Effector CD4-positive, alpha-beta T cell (primary cell): ENCODE results near the gene OSBP2.
"Not testable (repeated sequence)": the region's sequence is repeated elsewhere in the genome, so short reads cannot be mapped to it uniquely, and the experiment has no call there.

ENCODE experiments used
- DNase-seq: peaks from one replicate; pipeline ENCODE4 v3.0.0-alpha.2; 2020

OSBP2 gene

DNA sequence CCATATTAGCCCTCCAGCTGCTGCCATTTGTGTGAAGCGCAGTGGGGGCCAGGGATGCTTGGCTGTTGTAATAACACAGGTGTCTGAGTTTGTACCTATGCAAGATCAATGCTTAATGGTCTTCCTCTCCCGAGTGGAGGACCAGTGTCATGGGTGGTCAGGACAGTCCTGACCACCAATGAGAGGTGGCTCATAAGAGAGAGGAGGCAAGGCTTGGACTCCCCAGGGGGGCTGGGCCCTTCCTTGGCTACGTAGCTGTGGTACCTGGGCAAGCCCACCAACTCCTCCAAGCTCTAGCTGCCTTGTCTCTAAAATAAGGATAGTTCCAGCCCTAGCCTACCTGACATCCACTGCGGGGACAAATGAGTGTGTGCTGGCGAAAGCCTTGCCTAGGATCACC is 79.2 kb downstream of the OSBP2 start:
- DNase-seq = no peak

DNA sequence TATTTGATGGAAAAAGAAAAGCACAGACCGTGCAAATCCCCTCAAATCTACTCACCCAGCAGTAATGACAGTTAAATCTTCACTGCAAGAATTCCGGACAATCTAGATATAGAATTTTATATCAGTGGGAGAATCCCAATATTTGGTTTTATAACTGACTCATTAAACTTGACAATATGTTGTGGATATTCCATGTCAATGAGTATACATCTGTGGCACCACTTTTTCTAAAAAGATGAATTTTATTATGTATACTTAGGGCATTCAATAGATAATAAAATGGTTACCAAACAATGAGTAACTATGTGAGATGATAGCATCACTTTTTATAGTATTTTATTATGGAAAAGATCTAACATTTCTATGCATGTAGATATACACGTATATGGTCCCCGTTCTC is 79.9 kb downstream of the OSBP2 start:
- DNase-seq = no peak

DNA sequence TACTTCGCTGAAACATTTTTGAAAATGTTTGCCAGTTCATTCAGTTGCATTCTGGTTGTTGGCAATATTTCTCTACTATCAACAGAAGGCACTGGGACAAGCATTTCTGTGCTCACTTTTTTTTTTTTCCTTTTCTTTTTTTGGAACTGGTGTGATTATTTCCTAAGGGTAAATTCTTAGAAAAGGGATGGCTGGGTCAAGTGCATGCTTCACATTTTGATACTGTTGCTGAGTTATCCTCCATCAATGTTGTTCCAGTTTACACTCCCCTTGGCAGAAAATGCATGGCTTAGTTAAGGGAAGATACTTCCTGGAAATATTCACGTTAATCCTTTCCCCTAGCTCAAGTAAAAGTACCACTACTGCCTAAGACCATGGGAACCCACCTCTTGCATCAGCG is 81.8 kb downstream of the OSBP2 start:
- no peak for DNase-seq

DNA sequence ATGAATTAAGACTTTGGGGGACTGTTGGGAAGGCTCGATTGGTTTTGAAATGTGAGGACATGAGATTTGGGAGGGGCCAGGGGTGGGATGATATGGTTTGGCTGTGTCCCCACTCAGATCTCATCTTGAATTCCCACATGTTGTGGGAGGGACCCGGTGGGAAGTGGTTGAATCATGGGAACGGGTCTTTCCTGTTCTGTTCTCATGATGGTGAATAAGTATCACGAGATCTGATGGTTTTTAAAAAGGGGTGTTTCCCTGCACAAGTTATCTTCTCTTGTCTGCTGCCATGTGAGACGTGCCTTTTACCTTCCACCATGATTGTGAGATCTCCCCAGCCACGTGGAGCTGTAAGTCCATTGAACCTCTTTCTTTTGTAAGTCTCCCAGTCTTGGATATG is 82.5 kb downstream of the OSBP2 start:
- not testable (repeated sequence) for DNase-seq

DNA sequence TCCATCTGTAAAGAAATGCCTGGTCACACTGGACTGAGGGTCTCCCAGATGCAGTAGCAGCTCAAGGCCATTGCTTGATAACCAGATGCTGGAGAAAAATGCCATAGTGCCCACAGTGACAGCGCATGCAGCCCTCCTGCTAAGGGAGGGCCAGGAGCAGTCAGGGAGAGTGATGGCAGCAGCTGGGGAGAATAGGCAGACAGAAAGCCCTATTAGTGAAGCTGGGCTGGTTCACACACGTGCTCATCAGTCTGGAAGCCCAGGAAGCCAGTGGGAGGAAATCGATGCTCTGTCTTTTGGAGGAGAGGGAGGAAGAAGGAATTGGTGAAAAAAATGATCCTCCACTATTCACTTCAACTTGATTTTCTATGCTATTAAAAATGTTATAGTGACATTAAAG is 82.9 kb downstream of the OSBP2 start:
- DNase-seq = no peak

DNA sequence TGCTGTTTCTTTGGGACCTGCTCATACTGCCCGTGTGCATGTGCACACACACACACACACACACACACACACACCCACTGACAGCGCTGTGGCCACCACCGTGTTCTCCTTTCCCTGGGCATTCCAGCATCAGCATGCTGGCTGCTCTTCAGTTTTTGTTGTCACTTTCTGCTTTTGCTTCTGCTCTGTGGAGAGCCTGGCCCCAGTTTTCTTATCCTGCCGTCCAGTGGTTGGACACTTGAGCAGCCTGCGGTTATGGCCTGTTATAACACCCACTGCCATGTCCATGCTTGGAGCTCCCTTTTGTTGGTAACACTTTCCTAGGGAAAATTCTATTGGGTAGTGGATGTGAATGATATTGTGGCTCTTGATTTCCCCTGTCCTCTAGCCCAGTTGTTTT is 83.6 kb downstream of the OSBP2 start:
- DNase-seq = no peak

DNA sequence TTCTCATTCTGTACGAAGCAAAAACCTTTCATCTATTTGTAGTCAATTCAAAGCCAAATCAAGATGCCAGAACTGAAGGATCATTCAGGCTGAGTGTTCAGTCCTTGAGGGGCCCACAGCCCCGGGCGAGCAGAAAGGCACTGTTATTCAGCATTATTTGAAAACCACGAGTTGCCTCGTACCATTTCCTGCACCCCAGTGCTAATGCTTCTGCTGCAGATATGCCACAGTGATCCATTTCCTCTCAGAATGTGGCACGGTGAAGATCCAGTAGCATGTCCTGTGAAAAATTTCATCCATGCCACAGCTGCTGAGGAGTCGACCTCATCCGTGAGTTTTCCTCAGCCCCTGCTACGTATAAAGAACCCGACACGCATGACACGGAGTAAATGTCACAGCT is 85.4 kb downstream of the OSBP2 start:
- no peak for DNase-seq

DNA sequence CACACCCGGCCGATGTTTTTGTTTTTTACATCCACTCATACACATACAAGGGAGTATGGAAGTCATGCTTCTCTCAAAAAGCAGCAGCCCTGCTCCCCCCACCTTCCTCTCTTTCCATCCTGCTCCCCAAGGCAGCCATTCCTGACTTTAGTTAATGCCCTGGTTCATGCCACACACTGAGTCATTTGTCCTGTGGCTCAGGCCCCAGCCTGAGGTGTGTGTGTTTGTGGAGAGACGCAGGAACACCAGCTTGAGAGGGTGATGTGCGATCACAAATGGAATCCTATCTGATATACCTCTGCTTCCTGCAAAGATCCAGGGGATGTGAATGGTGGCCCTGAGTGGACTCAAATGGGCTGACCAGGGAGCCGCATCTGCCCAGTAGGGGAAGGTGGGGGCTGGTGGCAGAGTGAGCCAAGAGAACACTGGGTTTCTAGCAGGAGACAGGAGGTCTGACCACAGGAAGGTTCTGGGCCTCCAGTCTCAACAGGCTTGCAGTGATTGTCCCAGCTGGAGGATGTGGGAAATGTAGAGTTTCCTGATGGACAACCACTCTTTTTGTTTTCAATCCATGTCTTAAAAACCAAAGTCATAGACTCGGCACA is 86.7 kb downstream of the OSBP2 start:
- DNase-seq = no peak

DNA sequence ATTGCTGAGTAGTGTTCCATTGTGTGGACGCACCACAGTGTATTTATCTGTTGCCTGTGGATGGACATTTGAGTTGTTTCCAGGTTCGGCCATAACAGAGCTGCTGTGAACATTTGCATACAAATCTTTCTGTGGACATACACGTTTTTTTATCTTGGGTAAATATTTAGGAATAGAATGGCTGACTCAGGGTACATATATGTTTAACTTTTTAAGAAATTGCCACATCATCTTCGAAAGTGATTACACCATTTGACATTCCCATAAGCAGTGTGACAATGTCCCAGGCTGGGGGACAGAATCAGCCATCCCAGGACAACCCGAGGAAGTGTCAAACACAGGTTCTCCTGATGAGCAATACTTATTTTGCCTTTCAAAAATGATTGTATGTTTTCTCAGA is 87.9 kb downstream of the OSBP2 start:
- no peak for DNase-seq

DNA sequence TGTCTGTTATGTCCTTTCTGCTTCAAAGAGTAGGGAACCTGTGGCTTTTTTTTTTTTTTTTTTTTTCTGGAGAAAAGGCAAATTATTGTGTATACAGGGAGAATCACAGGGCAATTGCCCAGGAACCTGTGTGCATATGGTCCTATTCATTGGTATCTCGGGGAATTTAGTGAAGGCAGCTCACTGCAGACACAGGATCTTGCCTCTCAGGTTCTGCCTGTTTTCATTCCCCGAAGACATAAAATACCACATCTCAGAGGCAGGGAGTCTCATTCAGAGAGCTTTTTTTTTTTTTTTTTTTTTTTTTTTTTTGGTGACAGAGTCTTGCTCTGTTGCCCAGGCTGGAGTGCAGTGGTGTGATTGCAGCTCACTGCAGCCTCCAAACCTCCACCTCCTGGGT is 88.3 kb downstream of the OSBP2 start:
- no peak for DNase-seq

DNA sequence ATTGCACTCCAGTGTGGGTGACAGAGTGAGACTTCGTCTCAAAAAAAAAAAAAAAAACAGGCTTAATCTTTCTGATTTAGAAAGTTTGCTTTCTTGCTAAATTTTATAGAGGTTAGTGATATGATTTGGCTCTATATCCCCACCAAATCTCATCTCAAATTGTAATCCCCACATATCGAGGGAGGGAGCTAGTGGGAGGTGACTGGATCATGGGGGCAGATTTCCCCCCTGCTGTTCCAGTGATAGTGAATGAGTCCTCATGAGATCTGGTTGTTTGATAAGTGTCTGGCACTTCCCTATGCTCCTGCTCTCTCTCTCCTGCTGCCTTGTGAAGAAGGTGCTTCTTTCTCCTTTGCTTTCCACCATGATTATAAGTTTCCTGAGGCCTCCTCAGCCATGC is 90.9 kb downstream of the OSBP2 start:
- DNase-seq = no peak

DNA sequence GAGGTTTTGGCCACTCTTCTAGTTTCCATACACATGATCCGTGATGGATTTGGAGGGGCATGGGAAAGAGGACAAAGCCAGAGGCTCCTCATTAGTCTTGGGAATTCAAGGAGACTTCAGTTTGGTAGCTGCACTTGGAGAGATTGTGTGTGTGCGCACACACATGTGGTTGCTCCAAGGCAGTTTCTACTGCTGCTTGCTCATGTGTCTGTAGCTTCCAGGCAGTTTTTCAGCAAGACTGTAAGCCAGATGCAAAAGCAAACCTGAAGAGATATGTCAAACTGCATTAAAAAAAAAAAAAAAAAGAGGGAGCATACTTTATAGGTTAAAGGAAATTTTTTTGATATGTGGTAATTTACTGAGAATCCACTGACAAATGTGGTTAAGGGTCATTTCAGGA is 95.7 kb downstream of the OSBP2 start:
- no peak for DNase-seq

DNA sequence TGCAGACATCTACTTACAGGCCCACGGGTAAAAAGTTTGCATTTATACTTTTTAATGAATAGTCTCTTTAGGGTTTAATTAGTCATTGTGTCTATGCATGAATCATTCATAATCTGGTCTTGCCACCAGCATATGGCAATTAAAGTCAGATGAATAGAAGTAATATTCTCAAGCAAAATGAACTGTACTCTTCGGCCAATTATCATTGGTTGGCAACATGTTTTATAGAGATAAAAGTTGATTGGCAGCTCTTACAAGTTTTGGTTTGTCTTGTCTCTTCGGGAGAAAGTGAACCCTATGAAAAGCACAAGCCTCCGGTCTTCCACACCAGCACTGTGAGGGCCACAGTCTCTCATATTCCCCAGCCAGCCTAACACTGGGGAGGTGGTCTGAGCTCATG is 97.8 kb downstream of the OSBP2 start:
- no peak for DNase-seq

DNA sequence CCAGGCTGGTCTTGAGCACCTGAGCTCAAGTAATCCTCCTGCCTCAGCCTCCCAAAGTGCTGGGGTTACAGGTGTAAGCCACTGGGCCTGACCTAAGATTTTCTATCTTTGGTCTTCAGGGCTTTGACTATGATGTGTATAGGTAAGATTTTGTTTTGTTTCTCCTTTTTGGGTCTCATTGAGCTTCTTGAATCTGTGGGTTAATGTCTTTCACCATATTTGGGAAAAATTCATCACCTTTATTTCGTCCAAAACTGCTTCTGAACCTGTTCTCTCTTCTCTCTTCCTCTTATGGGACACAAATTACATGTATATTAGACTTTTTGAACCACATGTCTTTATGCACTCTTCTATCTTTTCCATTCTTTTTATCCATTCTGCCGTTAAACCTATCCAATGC is 100.4 kb downstream of the OSBP2 start:
- DNase-seq = no peak

DNA sequence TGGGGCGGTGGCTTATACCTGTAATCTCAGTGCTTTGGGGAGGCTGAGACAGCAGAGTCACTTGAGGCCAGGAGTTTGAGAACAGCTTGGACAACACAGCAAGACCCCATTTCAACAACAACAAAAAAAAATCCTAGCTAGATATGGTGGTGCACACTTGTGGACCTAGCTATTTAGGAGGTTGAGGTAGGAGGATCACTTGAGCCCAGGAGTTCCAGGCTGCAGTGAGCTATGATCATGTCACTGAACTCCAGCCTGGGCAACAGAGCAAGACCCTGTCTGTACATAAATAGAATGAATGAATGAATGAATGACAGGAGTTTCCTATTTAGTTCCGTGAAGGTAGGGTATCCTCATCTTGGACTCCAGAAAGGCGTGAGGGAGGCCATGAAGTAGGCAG is 107.0 kb downstream of the OSBP2 start:
- DNase-seq = no peak

DNA sequence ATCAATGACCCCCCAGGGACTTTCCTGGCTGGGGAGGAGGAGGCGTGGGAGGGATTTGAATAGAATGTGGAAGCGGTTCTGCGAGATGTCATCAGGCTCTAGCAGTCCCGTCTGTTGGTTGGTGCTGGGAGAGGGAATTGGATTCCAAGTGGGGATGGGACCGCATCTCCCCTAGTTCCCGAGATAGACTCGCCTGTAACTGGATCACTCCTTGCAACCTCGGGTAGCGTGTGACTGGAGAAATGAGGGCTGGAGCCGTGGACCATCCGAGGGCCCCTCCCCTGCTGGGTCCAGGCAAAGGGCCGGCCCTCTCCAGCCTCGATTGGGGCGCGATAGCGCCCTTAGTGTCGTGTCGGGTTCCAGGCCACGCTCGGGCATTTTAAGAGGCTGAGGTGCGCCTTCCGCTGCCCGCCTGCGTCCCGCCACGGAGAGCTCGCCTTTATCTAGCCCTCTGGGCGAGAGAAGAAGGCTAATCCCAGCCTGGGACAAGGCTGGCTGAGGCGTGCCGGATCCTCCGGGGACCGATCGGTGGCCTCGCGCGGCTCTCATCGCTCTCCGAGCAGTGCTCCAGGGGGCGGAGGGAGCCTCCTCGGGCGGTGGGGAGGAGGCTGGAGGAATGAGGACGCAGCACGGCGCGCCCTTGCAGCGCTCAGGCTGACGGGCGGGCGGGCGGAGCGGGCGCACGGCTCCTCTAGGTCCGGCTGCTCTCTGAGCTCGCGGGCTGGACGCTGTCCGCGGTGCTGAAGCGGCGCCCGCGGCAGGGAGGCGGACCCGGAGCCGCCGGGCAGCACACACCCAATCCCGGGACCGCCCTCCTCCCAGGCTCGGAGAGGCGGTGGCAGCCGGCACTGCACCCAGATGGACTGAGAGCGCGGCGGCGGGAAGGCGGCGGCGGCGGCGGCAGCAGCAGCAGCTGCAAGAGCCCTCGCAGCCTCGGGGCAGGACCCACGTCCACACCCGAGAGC is 107.8 kb downstream of the OSBP2 start:
- peak; percentile 21 for DNase-seq

DNA sequence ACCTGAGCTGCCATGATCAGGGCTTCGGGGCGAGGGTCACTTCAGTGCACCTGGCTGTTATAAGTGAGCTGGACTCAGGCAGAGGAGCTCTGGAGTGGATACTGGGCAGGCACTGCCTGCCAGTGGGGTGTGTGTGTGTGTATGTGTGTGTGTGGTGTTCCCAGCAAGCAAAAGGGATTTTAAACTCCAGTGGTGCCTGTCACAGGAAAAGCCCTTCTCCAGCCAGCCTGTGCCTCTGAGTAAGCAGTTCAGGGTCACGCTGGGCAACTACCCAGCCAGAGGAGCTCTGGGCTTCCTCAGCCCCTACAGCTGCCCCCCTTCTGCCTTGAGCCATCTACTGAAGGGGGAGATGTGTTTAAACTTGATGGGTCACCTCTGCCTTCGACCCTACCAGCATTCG is 109.0 kb downstream of the OSBP2 start:
- no peak for DNase-seq

DNA sequence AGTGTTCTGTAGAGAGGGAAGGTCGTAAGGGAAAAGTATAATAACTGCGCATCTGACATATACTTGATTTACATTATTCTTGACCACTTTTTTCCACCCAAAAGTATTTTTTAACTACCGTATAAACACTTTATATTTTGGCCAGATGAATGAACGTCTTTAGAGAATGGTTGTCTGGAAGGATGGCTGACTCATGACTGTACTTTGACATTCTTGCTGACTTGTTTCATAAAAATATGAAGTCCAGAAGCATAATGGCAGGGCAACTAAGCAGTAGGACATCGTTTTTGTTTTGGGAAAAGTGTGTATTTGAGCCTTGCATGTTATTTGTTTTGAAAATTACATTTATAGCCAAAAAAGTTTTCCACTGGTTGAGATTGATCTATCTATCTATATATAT is 110.0 kb downstream of the OSBP2 start:
- DNase-seq = no peak

DNA sequence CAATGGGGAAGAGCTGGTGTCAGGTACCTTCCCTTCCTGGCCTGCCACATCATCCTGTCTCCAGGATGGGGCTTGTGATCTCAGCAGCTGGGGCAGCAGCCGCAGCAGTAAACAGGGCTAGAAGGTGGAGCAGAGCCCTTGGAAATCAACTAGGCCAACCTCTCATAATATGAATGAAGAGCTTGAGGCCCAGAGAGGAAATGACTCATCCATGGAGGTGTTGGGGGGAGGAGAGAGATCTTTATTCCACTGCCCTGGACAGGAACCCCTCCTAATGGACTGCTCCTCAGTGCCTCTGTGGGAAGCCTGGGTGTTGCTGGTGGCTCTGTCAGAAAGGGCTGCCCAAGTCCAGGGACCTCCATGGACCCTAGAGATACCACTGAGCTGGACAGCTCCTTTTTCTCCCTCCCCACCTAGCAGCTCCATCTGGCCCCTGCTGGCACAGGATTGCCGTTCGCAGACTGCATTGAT is 111.8 kb downstream of the OSBP2 start:
- DNase-seq = no peak

DNA sequence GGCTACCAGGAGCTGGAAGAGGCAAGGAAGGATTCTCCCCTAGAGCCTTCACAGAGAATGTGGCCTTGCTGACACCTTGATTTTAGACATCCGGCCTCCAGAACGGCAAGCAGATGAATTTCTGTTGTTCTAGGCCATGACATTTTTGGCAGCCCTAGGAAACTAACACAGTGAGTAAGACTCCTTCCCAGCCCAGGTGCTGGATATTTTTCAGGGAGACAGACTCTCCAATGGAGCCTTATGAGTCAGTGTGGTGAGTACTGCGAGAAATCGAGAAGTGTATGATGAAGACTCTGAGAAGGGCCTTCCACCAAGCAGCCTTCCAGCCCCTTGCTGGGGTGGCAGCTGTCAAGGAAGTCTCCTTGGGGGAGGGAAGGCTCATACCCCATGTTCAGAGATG is 114.4 kb downstream of the OSBP2 start:
- DNase-seq = no peak

DNA sequence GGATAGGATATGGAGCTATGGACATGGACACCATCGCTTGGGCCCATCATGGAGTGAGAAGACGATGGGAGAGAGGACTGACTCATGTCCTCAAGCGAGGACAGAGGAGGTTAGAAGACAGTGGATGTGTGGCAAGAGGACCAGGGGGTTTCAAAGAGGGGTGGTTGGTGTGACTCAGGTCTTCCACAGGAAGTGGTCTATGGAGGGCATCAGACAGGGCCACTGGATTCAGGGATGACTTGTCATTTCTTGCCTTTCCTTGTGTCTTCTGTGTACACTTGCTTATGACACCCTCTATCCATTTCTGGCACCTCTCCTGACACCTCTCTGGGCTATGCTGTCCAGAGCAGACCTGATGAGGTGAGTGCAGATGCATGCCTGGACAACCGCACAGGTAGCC is 115.4 kb downstream of the OSBP2 start:
- DNase-seq = no peak

DNA sequence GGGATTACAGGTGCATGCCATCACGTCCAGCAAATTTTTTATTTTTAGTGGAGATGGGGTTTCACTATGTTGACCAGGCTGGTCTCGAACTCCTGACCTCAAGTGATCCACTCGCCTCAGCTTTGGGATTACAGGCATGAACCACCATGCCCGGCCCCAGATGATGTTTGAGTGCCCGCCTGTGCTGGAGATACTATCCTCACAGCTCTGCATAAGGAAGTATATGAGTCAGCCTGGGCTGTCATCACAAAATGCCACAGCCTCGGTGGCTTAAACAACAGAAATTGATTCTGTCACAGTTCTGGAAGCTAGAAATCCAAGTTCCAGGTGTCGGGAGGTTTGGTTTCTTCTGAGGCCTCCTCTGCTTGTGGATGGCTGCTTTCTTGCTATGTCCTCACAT is 119.3 kb downstream of the OSBP2 start:
- no peak for DNase-seq

DNA sequence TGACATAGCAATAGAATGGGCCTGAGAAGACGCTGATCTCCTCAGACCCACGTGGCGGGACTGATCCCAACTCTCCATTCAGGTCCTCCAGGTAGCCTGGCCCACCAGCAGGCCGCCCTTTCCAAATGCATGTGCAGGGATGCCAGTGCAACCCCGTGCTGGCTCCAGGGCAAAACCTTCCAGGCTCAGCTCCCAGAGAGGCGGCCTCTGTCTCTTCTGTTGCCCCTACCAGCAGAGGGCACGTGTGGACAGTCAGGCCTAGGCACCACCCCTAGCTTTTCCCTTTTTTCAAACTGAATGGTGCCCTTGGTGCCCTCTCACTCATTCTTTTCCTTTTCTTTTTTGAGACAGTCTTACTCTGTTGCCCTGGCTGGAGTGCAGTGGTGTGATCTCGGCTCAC is 121.7 kb downstream of the OSBP2 start:
- no peak for DNase-seq

DNA sequence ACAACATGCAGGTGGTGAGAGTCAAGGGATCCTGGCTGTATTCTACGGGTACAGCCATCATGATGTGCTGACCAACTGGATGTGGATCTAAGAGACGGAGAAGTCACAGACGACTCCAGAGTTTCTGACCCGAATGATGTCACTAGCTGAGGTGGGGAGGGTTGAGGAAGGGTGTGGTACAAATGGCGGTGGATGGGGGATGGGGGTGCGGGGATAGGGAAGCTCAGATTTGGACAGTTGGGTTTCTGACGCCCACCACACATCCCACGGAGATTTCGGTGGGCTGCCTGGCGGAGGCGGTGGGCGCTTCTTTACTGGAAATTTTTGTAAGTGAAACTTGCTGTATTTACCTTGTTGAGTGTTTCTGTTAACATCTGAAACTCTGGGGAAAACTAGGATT is 126.7 kb downstream of the OSBP2 start:
- DNase-seq = no peak

DNA sequence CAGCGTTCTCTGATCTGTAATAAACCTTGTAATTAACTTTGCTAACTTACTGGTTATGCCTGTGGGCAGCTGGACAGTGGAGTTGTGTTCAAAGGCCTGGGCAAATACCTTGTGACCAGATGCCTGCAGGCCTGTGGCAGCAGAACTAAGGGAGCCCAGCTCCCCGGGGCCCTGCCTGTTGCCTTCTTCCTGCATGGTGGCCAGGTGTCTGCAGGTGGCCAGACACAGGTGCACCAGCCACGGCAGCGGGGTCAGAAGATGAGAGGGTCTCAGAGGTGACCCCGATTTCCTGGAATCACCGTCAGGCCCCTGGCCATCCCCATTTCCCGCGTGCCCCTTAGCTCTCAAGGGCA is 127.2 kb downstream of the OSBP2 start:
- no peak for DNase-seq
